ENCODE measurements around the gene OPN1MW3. TPM values are rescaled to one million over a fixed set of nuclear protein-coding genes. Genes with fewer than 3 reads are reported as not detected.

Gene OPN1MW3
- total and polyA plus RNA-seq, 11 donors = not detected

DNA sequence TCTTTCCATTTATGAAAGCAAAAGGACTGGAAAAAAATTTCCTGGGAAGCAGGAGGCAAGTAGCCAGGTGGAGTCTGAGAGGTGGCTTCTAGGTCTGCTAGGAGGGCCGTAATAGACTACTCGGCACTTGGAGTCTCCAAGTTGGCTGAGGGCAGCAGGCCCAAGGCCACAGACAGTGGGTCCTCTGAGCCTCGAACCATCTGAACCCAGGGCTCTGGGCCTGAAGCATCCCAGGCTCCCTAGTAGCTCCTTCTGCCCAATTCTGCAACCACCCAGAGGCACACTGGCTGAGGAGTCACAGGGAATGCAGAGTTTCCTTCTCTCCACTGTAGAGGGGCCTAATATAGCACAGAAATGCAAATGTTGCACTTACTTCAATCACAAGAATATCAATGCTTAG, 58.0 kb downstream of the OPN1MW3 start:
- ATAC-seq (no peak), DNase-seq (peak in 1 of 5 donors; percentile 9)
- 88 to 100% (median 94%) methylated on average over 3 of the region's 3 CpGs for WGBS, 4 donors
- H3K4me3 ChIP-seq = no peak overlapping the region
- no peak for TF ChIP-seq CTCF (IDR thresholded peaks at IDR 0.05)
- no peak for TF ChIP-seq POLR2A (IDR thresholded peaks at IDR 0.05)
- no peaks in the 10 kb centered on the region for H3K36me3 ChIP-seq
- H3K27me3 ChIP-seq = peaks cover 0 to 11% (median 0%) of the 10 kb centered on the region in 9 donors
- H3K9me3 ChIP-seq = no peaks in the 10 kb centered on the region
- intact Hi-C loops (cut with DNase I) = loop anchor here in 2 of 10 donors (5.0 kb wide), 2 partner anchors 183 to 217 kb away; no protein-coding TSS in a partner anchor
- H3K4me1 ChIP-seq = peaks cover 0 to 4% (median 0%) of the 10 kb centered on the region in 12 donors
- H3K27ac ChIP-seq = no peak overlapping the region

- DNase-seq = peak in 1 of 5 donors; percentile 21
- TF ChIP-seq POLR2A (IDR thresholded peaks at IDR 0.05) (no peak), CTCF (IDR thresholded peaks at IDR 0.05) (peak; percentile 22 to 61 (median 36))
- intact Hi-C loops (cut with DNase I) = loop anchor here in 2 of 10 donors (2.0 to 5.0 kb wide), 3 partner anchors 55 to 215 kb away; no protein-coding TSS in a partner anchor
- Histone ChIP-seq H3K27ac (no peak overlapping the region), H3K36me3 (no peaks in the 10 kb centered on the region), H3K9me3 (no peaks in the 10 kb centered on the region), H3K4me3 (no peak overlapping the region), H3K27me3 (peaks cover 0 to 6% (median 0%) of the 10 kb centered on the region in 9 donors), H3K4me1 (peaks cover 0 to 4% (median 0%) of the 10 kb centered on the region in 12 donors)
- peak in 2 of 4 donors; percentile 41 to 53 for ATAC-seq
- WGBS, 4 donors = 12 to 29% (median 24%) methylated on average over 7 of the region's 7 CpGs
Observed at GRCh38 chrX:154317391-154317995, 60.1 kb downstream of the OPN1MW3 start.

- Histone ChIP-seq H3K4me1 (peaks cover 0 to 5% (median 0%) of the 10 kb centered on the region in 12 donors), H3K9me3 (no peaks in the 10 kb centered on the region), H3K36me3 (no peaks in the 10 kb centered on the region), H3K27me3 (peaks cover 0 to 20% (median 0%) of the 10 kb centered on the region in 9 donors), H3K4me3 (no peak overlapping the region), H3K27ac (no peak overlapping the region)
- DNase-seq = peak in 1 of 5 donors; percentile 17
- intact Hi-C loops (cut with DNase I) = loop anchor here in 1 of 10 donors (5.0 kb wide), 1 partner anchor 212 kb away; no protein-coding TSS in a partner anchor
- no peak for TF ChIP-seq POLR2A (IDR thresholded peaks at IDR 0.05)
- TF ChIP-seq CTCF (IDR thresholded peaks at IDR 0.05) = no peak
- WGBS, 4 donors = 85 to 93% (median 88%) methylated on average over 11 of the region's 11 CpGs
- ATAC-seq = no peak
Observed at GRCh38 chrX:154320406-154320805, 63.0 kb downstream of the OPN1MW3 start.

Other genes starting within 250 kb of the OPN1MW3 start
- 10 to 100 TPM; 22.0 to 79.2 (median 29.7) TPM for gene IRAK1, start 237.7 kb upstream of the OPN1MW3 start, total RNA-seq
- gene IRAK1, start 237.7 kb upstream of the OPN1MW3 start, polyA plus RNA-seq = 10 to 100 TPM; 23.8 to 89.3 TPM
- 10 to 100 TPM; 24.6 to 83.3 (median 37.1) TPM for gene MECP2, start 159.9 kb upstream of the OPN1MW3 start, total RNA-seq
- 10 to 100 TPM; 22.7 to 28.6 TPM for gene MECP2, start 159.9 kb upstream of the OPN1MW3 start, polyA plus RNA-seq
- not detected for gene OPN1LW, start 113.3 kb upstream of the OPN1MW3 start, total RNA-seq
- not detected for gene OPN1LW, start 113.3 kb upstream of the OPN1MW3 start, polyA plus RNA-seq
- gene OPN1MW, start 75.0 kb upstream of the OPN1MW3 start, total RNA-seq = not detected
- gene OPN1MW, start 75.0 kb upstream of the OPN1MW3 start, polyA plus RNA-seq = not detected
- not detected for gene OPN1MW2, start 37.8 kb upstream of the OPN1MW3 start, total RNA-seq
- not detected for gene OPN1MW2, start 37.8 kb upstream of the OPN1MW3 start, polyA plus RNA-seq
- not detected for gene TEX28, start 37.5 kb downstream of the OPN1MW3 start, total RNA-seq
- not detected for gene TEX28, start 37.5 kb downstream of the OPN1MW3 start, polyA plus RNA-seq
- 10 to 100 TPM in 2 of 9 donors, 1 to 10 TPM in 7; 2.0 to 13.4 (median 7.7) TPM for gene TKTL1, start 38.2 kb downstream of the OPN1MW3 start, total RNA-seq
- gene TKTL1, start 38.2 kb downstream of the OPN1MW3 start, polyA plus RNA-seq = 10 to 100 TPM in 1 of 2 donors, 1 to 10 TPM in 1; 2.9 to 10.2 TPM
- 100 to 1,000 TPM; 155 to 465 (median 234) TPM for gene FLNA, start 117.1 kb downstream of the OPN1MW3 start, total RNA-seq
- gene FLNA, start 117.1 kb downstream of the OPN1MW3 start, polyA plus RNA-seq = 100 to 1,000 TPM; 226 to 274 TPM
- gene EMD, start 121.7 kb downstream of the OPN1MW3 start, total RNA-seq = 10 to 100 TPM; 37.6 to 76.8 (median 52.8) TPM
- 100 to 1,000 TPM in 1 of 2 donors, 10 to 100 TPM in 1; 71.9 to 152 TPM for gene EMD, start 121.7 kb downstream of the OPN1MW3 start, polyA plus RNA-seq
- gene RPL10, start 140.8 kb downstream of the OPN1MW3 start, total RNA-seq = 1,000 to 10,000 TPM; 1,381 to 3,072 (median 2,052) TPM
- gene RPL10, start 140.8 kb downstream of the OPN1MW3 start, polyA plus RNA-seq = 1,000 to 10,000 TPM; 2,362 to 5,995 TPM
- gene DNASE1L1, start 151.7 kb downstream of the OPN1MW3 start, total RNA-seq = 100 to 1,000 TPM in 2 of 9 donors, 10 to 100 TPM in 7; 26.7 to 117 (median 43.8) TPM
- 10 to 100 TPM; 27.7 to 57.1 TPM for gene DNASE1L1, start 151.7 kb downstream of the OPN1MW3 start, polyA plus RNA-seq
- 10 to 100 TPM; 29.1 to 38.6 (median 34.5) TPM for gene TAFAZZIN, start 154.0 kb downstream of the OPN1MW3 start, total RNA-seq
- gene TAFAZZIN, start 154.0 kb downstream of the OPN1MW3 start, polyA plus RNA-seq = 10 to 100 TPM; 27.2 to 51.1 TPM
- 100 to 1,000 TPM in 2 of 9 donors, 10 to 100 TPM in 7; 67.7 to 127 (median 84.2) TPM for gene ATP6AP1, start 171.1 kb downstream of the OPN1MW3 start, total RNA-seq
- 100 to 1,000 TPM in 1 of 2 donors, 10 to 100 TPM in 1; 33.8 to 111 TPM for gene ATP6AP1, start 171.1 kb downstream of the OPN1MW3 start, polyA plus RNA-seq
- gene GDI1, start 179.6 kb downstream of the OPN1MW3 start, total RNA-seq = 100 to 1,000 TPM in 2 of 9 donors, 10 to 100 TPM in 7; 73.6 to 105 (median 92.2) TPM
- gene GDI1, start 179.6 kb downstream of the OPN1MW3 start, polyA plus RNA-seq = 100 to 1,000 TPM in 1 of 2 donors, 10 to 100 TPM in 1; 77.1 to 152 TPM
- gene FAM50A, start 186.6 kb downstream of the OPN1MW3 start, total RNA-seq = 10 to 100 TPM; 27.7 to 65.1 (median 41.2) TPM
- 100 to 1,000 TPM; 118 to 119 TPM for gene FAM50A, start 186.6 kb downstream of the OPN1MW3 start, polyA plus RNA-seq
- 10 to 100 TPM in 7 of 9 donors, 1 to 10 TPM in 2; 4.7 to 46.6 (median 15.3) TPM for gene PLXNA3, start 200.7 kb downstream of the OPN1MW3 start, total RNA-seq
- 10 to 100 TPM in 1 of 2 donors, 1 to 10 TPM in 1; 8.7 to 12.2 TPM for gene PLXNA3, start 200.7 kb downstream of the OPN1MW3 start, polyA plus RNA-seq
- gene LAGE3, start 221.7 kb downstream of the OPN1MW3 start, total RNA-seq = 10 to 100 TPM; 16.2 to 23.6 (median 18.9) TPM
- gene LAGE3, start 221.7 kb downstream of the OPN1MW3 start, polyA plus RNA-seq = 10 to 100 TPM; 15.1 to 26.8 TPM
- 10 to 100 TPM; 40.6 to 92.8 (median 53.7) TPM for gene UBL4A, start 229.0 kb downstream of the OPN1MW3 start, total RNA-seq
- 10 to 100 TPM; 34.6 to 72.8 TPM for gene UBL4A, start 229.0 kb downstream of the OPN1MW3 start, polyA plus RNA-seq
- gene SLC10A3, start 233.0 kb downstream of the OPN1MW3 start, total RNA-seq = 10 to 100 TPM in 8 of 9 donors, 1 to 10 TPM in 1; 8.3 to 33.3 (median 15.5) TPM
- 10 to 100 TPM; 12.2 to 50.6 TPM for gene SLC10A3, start 233.0 kb downstream of the OPN1MW3 start, polyA plus RNA-seq

Measured in heart left ventricle (tissue), 16 donors.